Measurements from ENCODE around the gene ARSA. TPM values are rescaled to one million over a fixed set of nuclear protein-coding genes. Genes with fewer than 3 reads are reported as not detected.

Gene ARSA
- total and polyA plus RNA-seq, 2 of the 13 experiments (the other 11 are each of a cell fraction or from before 2014, with no cell fraction given), result 9.0 to 11.5 TPM

GRCh38 chr22:50599816-50600455 is 28.0 kb downstream of the ARSA start (continued):
- TF ChIP-seq ZNF256 (CRISPR knock-in tag; conservative IDR thresholded peaks at IDR 0.05) (peak; percentile 99), ATF5 (CRISPR knock-in tag; IDR thresholded peaks at IDR 0.05; ENCODE audit: low read depth) (peak; percentile 97), CBX1 (IDR thresholded peaks at IDR 0.05; ENCODE audit: low read depth) (no peak), ZFP82 (CRISPR knock-in tag; IDR thresholded peaks at IDR 0.05; ENCODE audit: borderline replicate concordance) (peak; percentile 96; the same call in 1 of the 2 replicates), KLF11 (CRISPR knock-in tag; IDR thresholded peaks at IDR 0.05) (peak; percentile 99), TCF12 (IDR thresholded peaks at IDR 0.05) (no peak), TCF12 (CRISPR knock-in tag; IDR thresholded peaks at IDR 0.05) (peak; percentile 86; the same call in 1 of the 2 replicates), KDM1A (CRISPR knock-in tag; IDR thresholded peaks at IDR 0.05) (no peak; the same call in 1 of the 2 replicates), CENPT (CRISPR knock-in tag; IDR thresholded peaks at IDR 0.05; ENCODE audit: low read depth) (peak; percentile 97; the same call in 1 of the 2 replicates), ZNF33A (CRISPR knock-in tag; IDR thresholded peaks at IDR 0.05; ENCODE audit: borderline replicate concordance) (peak; percentile 84; the same call in 1 of the 2 replicates), ZNF672 (CRISPR knock-in tag; IDR thresholded peaks at IDR 0.05) (peak; percentile 90), ZSCAN30 (CRISPR knock-in tag; IDR thresholded peaks at IDR 0.05) (peak; percentile 96), ZNF263 (CRISPR knock-in tag; IDR thresholded peaks at IDR 0.05) (peak; percentile 87), KDM2A (CRISPR knock-in tag; IDR thresholded peaks at IDR 0.05; ENCODE audit: borderline replicate concordance, low read depth) (peak; percentile 93), HES4 (CRISPR knock-in tag; IDR thresholded peaks at IDR 0.05; ENCODE audit: borderline replicate concordance) (peak; percentile 100), ZNF589 (CRISPR knock-in tag; conservative IDR thresholded peaks at IDR 0.05) (peak; percentile 100), ZNF296 (CRISPR knock-in tag; conservative IDR thresholded peaks at IDR 0.05) (peak; percentile 98), HDAC2 (CRISPR knock-in tag; IDR thresholded peaks at IDR 0.05) (peak; percentile 94), MED1 (CRISPR knock-in tag; IDR thresholded peaks at IDR 0.05) (peak; percentile 87), IRF9 (CRISPR knock-in tag; IDR thresholded peaks at IDR 0.05; ENCODE audit: borderline replicate concordance) (peak; percentile 99), ZHX2 (IDR thresholded peaks at IDR 0.05; ENCODE audit: low read depth) (no peak), ZHX2 (CRISPR knock-in tag; IDR thresholded peaks at IDR 0.05; ENCODE audit: borderline replicate concordance) (peak; percentile 99), GPN1 (CRISPR knock-in tag; IDR thresholded peaks at IDR 0.05; ENCODE audit: borderline replicate concordance) (peak; percentile 99), CAMTA2 (CRISPR knock-in tag; IDR thresholded peaks at IDR 0.05; ENCODE audit: borderline replicate concordance) (peak; percentile 96; the same call in 1 of the 2 replicates)

Measured in HepG2 (cell line).